Measurements from ENCODE around the gene CCDC85B.

CCDC85B gene

DNA sequence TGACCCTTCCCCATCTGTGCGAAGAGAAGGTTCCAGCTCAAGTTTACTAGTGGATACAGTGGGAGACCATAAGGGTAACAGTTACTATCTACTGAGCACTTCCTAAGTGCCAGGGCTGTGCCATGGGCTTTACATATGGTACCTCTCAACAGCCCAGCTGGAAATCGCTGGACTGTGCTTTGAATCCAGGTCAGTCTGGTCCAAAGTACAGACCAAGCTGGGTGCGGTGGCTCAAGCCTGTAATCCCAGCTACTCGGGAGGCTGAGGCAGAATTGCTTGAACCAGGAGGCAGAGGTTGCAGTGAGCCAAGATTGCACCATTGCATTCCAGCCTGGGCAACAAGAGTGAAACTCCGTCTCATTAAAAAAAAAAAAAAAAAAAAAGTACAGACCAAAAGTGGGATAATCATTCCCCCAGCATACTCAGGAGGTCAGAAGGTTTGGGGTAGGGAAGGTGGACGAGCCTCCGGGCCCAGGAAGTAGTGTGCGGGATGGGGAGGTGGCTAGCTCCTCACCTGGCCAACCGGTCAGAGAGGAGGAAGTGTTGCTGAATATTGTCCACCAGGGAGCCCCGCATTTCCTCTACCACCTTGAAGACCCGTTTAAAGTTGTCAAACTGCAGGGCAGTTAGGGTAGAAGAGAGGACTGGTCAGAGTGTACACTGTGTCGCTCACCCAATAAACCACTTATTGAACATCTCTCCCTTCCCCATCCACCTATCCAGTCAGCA is 4.5 kb upstream of the CCDC85B start:
- DNase-seq = no peak

DNA sequence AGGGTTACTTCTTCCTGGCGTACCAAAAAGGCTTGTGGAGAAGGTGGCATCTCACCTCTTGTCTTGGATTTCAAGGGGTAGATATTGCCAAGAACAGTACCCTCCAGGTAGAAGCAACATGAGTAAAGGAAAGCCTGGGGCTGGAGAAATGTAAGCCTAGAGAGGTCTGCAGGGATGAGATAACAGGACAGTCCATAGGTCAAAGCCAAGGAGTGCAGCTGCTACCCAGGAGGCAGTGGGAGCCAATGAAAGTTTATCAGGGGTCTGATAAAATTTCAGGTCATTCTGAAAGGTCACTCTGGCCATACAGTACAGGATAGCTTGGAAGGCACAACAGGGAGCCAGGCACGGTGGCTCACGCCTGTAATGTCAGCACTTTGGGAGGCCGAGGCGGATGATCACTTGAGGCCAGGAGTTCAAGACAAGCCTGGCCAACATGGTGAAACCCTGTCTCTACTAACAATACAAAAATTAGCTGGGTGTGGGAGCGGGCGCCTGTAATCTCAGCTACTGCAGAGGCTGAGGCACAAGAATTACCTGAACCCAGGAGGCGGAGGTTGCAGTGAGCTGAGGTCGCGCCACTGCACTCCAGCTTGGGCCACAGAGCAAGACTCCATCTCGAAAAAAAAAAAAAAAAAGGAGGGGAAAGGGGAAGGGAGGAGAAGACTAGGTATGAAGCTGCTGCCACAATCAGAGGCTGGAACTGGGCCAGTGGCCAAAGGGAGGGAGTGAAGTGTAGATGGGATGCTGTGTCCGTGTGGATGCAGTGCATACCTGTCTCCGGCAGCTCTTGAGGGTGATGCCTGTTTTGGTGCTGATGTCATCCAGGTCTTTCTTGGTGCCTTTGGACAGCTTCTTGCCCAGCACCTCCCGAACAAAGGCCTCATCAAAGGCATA is 3.4 kb upstream of the CCDC85B start:
- no peak for DNase-seq

DNA sequence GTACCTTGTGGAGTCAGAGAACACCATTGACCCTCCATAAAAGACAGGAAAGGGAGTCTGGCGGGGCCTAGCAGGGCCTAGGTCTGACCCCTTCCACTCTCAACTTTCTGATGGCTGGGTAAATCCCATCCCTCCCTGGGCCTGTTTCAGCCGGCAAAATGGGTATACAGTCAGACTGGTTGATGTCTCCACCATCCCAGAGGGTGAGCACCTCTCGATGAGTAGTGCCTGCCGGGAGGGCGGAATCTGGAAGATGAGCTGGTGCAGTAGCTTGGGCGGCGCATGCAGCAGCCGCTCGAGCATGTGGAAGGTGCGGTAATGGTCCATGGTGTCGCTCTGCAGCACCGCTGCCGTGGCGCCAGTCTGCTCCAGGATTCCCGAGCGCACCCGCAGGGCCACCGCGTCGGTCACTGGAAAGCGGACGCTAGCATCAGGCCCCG is 2.7 kb upstream of the CCDC85B start:
- DNase-seq = no peak

DNA sequence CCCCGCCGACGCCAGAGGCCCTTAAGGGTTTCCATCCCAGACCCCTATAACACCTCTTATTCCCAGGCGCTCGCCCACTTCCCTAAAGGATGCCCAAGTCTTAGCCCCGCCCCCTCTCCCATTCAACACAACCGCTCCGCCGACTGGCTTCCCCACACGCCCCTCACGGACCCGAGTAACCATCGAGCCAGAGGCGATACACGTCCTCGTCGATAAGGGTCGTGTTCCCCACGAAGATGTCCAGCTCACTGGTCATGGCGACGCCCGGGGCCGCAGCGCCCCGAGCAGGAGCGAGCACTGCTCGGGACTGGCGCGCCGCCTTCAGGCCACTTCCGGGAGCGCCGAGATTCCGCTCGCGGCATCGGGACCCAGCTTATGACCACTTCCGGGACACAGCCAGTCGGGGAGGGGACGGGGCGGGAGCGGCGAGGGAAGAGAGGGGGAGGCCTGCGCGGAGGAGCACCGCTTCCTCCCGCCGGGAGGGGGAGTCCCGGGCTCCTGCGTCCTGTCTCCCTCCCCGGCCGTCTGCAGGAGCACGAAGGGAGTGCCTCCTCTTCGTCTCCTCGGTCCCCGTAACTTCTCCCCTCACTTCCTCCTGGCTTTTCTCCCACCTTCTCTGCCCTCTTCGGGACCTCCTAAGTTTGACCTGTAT is 2.2 kb upstream of the CCDC85B start, which contains the start of gene FIBP:
Gene FIBP, minus strand, starts transcription at position 309 of the 652 bp plus-strand sequence. Its CDS starts 53 bp downstream, at position 256.
- DNase-seq = peak; percentile 67 to 98 (median 95)

DNA sequence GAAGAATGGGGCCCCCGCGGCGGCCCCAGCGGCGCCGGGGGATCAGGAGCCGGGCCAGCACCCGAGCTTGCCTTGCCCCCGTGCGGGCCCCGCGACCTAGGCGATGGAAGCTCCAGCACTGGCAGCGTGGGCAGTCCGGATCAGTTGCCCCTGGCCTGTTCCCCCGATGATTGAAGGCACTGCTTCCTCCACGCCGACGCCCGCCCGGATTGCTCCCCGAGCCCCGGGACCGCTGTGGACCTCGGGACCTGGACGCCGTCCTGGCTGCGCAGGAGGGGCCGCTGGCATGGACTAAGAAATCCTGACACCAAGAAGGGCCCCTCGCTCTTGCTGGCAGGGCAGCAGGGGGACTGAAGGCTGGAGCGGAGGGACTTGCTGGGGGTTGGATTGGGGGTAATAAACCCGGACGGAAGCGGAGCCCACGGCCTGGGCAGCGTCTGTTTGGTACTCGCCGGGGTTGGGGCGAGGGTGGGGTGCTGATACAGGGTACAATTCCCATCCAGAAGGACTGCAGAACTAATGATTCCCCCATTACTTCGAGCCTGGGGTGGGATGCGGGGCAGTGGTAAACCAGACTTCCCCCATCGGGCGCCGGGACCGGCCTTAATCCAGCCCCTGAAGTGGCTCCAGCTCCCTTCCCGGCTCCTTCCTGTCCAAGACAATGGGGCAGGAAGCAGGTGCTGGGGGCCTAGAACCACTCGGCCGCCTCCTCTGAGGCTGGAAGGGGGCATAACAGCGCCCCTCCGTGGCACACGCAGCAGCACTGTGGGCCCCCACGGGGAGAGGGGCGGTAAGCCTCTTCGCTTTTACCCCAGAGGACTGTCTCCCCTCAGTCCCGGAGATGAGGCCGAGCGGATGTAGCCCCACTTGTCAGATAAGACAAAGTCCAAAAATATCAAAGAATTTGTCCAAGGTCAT is 1.0 kb downstream of the CCDC85B start:
- DNase-seq = peak in 5 of 51 donors; percentile 12 to 41 (median 17)

DNA sequence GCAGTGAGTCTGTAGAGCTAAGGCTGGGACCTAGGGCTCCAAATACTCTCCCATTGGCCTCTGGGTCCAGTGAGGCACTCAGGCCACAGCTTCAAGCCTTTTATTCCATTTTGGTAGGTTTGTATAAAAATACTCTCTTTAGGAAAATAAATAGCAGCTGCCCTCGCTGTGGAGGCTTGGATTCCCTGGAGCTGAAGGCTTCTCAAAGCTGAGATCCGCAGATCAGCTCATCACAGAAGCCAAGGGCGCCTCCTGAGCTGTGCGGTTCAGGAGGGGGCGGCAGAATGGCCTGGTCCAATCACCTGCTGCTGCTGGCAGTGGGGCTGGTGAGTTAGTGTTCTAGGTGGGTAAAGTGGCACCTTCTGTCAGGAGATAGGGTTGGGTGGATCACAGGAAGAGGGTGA is 1.7 kb downstream of the CCDC85B start:
- peak in 1 of 51 donors; percentile 8 for DNase-seq

- no peak for DNase-seq
Observed at GRCh38 chr11:65892661-65893317, 2.3 kb downstream of the CCDC85B start.

DNA sequence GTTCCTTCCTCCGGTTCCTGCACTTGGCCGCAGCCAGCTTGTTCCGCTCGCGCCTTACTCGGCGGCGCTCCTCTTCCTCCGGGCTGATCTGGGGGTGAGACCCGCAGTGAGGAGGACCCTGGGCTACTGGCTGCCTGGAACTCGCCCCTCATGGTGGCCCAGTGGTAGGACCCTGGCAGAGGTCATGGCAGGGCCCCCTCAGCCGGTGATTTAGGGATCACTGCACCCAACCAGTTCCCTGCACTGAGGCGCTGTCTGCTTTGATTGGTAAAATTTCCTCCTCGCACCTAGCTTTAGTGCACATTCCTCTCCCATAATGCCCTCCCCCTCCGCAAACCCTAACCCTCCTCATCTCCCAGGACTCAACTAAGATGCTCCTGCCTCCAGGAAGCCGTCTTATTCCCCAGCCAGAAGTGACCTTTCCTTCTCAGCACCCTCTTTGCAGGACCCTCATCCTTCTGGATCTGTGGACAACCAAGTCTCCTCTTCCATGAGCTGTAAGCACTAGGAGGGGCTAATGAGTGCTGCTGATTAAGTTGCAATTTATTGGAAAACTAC is 3.6 kb downstream of the CCDC85B start:
- DNase-seq = peak in 5 of 51 donors; percentile 14 to 25 (median 20)

DNA sequence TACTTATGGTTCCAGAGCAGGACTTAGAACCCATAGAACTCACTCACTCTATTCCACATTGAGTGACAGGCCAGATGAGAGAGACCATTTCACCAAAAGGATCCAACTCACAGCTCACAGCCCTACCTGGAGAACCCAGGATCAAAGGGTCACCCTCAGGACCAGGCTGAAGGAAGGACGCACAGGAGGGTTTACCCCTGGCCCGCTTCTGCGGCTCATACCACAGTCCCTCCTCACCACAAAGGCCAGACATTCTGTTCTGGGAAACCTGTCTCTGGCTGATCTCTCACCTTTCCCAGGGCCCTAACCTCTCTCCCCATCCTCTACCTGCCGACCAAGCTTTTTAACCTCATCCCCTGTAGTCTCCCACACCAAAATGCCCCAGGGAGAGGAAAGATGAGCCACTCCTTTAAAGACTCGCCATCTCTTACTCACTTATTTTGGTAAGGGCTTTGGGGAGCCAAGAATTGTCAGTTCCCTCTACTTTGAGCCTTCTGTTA is 5.1 kb downstream of the CCDC85B start:
- no peak for DNase-seq

- no peak for DNase-seq
Observed at GRCh38 chr11:65896034-65896999, 5.8 kb downstream of the CCDC85B start.

GRCh38 chr11:65897020-65897471 is 6.6 kb downstream of the CCDC85B start:
- DNase-seq = no peak

DNA sequence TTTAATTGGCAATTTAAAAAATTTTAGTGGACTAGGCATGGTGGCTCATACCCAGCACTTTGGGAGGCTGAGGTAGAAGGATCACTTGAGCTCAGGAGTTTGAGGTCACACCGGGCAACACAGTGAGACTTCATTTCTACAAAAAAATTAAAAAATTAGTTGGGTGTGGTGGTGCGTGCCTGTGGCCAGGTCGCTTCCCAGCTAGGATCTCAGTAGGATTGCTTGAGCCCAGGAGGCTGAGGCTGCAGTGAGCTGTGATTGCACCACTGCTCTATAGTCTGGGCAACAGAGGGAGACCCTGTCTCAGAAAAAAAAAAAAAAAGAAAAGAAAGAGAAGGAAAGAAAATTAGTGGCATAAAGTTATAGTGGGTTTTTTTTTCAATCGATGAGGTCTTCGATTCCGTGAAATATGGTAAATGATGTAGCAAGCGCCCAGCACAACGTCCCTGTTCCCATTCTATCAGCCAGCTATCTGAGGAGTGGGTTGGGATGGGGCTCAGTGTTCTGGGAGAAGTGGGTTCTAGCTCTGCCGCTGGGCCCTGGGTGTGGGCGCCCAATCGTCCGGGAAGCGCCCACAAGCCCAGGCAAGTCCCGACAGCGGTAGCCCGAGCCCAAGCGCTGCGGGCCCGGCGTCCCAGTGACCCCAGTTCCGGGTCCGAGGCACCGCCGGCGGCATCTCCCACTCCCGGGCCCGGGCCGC is 8.3 kb downstream of the CCDC85B start:
- no peak for DNase-seq

DNA sequence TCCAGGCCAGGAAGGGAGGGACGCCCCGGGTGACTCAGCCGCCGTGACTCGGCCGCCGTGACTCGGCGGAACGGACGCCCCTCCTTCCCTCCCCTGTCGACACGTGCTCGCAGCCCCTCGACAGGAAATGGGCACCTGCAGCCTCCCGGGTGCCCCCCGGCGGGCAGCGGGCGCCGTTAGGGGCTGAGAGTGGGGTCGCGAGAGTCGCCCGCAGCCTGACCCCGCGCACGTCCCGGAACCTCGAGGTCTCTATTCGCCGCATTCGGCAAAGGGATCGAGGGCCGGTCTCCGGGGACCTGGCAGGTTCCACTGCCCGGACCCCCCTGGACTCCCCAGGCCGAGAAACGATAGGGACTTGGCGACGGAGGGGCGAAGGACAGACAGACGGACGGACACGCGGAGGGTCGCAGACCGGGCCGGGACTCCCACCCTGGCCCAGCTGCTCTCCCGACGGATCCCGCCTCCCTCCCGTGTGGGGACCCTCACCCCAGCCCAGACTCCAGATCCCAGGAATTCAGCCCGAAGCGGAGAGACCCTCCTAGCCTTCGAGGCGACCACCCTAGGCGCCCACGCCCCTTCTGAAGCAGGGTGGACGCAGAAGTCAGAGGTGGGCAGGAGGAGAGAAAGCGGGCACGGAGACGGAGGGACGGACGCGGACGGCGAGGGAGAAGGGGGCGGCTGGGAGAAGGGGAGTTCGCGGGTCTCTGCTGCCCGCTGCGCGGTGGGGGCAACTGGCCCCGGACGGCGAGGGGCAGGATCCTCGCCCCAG is 9.1 kb downstream of the CCDC85B start:
- peak in 4 of 51 donors; percentile 8 to 27 (median 16) for DNase-seq

DNA sequence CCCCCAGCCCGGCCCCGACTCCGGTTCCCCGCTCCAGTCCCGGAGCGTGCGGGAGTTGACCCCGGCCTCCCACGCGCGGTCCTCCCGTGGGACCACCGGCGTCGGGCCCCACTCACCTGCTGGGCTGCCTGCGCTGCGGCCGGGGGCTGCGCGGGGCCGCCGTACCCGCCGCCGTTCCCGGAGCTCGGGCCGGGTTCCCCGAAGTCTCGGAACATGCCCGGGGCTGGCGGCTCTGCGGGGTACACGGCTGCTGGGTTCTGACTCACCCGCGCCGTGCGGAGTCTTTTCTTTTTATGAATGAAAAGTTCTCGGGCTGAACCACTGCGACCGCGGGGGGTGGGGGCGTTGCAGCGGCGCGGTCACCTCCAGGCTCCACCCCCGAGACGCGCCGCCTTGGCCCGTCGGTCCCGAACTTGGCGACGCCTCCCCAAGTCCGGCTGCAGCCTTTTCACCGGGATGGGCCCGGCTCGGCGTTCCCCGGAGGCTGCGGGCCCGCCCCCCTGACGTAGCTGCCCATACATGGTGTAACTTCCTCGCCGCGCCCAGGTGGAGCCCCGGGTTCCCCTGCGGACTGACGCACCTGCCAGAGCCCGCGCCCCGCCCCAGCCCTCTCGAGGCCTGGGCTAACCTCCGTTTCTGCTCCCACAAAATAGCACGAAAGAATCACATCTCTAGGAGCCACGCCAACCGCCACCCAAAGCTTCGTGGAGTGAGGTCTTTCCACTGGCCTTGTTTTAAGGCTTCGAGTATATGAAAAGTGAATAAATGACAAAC is 9.8 kb downstream of the CCDC85B start, which contains the start of gene FOSL1:
Gene FOSL1, minus strand, starts transcription at position 264 of the 774 bp plus-strand sequence. Its CDS starts 49 bp downstream, at position 215.
- peak in 35 of 51 donors; percentile 6 to 84 (median 53) for DNase-seq

GRCh38 chr11:65900899-65901180 is 10.4 kb downstream of the CCDC85B start:
- DNase-seq = no peak

GRCh38 chr11:65903068-65903481 is 12.6 kb downstream of the CCDC85B start:
- DNase-seq = no peak

Measured in hypothalamus (tissue), 51 donors.